Coronary artery (tissue), 2 donors: ENCODE measurements around the gene RIC8B.

Experiments
- DNase-seq: peaks from one replicate; pipeline ENCODE4 v3.0.0-alpha.2; 2017; ENCODE audit warnings: low spot score
- H3K27ac ChIP-seq, 2 donors: fragments of 200-600 bp; sonication (generic); one replicate each; pipeline ENCODE4 v1.5.1; 2016 to 2019
- H3K4me3 ChIP-seq: fragments of 200-600 bp; sonication (generic); 2 replicates; pipeline ENCODE4 v1.5.1; 2016; ENCODE audit warnings: mild to moderate bottlenecking, moderate library complexity
- CTCF ChIP-seq: fragments of 200-600 bp; sonication (generic); IDR thresholded peaks from one replicate; pipeline ENCODE4 v1.5.1; 2019; ENCODE audit warnings: antibody characterized with exemption

RIC8B gene

GRCh38 chr12:106801167-106801708 is 26.8 kb downstream of the RIC8B start:
- H3K4me3 ChIP-seq, result no peak overlapping the region

GRCh38 chr12:106801830-106802533 is 27.5 kb downstream of the RIC8B start:
- H3K4me3 ChIP-seq, result no peak overlapping the region
- no peak for DNase-seq
- no peak overlapping the region for H3K27ac ChIP-seq
- no peak for TF ChIP-seq CTCF

More at GRCh38 chr12:106801167-106801708, 26.8 kb downstream of the RIC8B start:
- no peak for DNase-seq
- no peak overlapping the region for H3K27ac ChIP-seq
- TF ChIP-seq CTCF, result no peak

- Histone ChIP-seq H3K27ac (no peak overlapping the region), H3K4me3 (no peak overlapping the region)
- DNase-seq, result no peak
- TF ChIP-seq CTCF, result no peak
These were observed 30.2 kb downstream of the RIC8B start for GRCh38 chr12:106804668-106805067.

GRCh38 chr12:106814714-106815113 is 40.2 kb downstream of the RIC8B start:
- H3K27ac ChIP-seq, result no peak overlapping the region
- no peak for DNase-seq
- no peak overlapping the region for H3K4me3 ChIP-seq
- TF ChIP-seq CTCF, result no peak

- DNase-seq, result no peak
- no peak overlapping the region for H3K27ac ChIP-seq
- no peak overlapping the region for H3K4me3 ChIP-seq
- TF ChIP-seq CTCF, result no peak
These were observed 41.3 kb downstream of the RIC8B start for GRCh38 chr12:106815741-106816140.

GRCh38 chr12:106816231-106816630 is 41.7 kb downstream of the RIC8B start:
- TF ChIP-seq CTCF, result no peak
- no peak overlapping the region for H3K4me3 ChIP-seq
- no peak overlapping the region for H3K27ac ChIP-seq
- DNase-seq, result no peak

- H3K27ac ChIP-seq, result no peak overlapping the region
- no peak for DNase-seq
- TF ChIP-seq CTCF, result no peak
- H3K4me3 ChIP-seq, result no peak overlapping the region
These were observed 45.5 kb downstream of the RIC8B start for GRCh38 chr12:106819991-106820390.
